ENCODE results near the gene SEPTIN2. TPM values are rescaled to one million over a fixed set of nuclear protein-coding genes. Genes with fewer than 3 reads are reported as not detected.
"Not testable (repeated sequence)": the region's sequence is repeated elsewhere in the genome, so short reads cannot be mapped to it uniquely, and the experiment has no call there.

Gene SEPTIN2
- total RNA-seq, 1 experiment from 2014 or later, result 259 TPM

GRCh38 chr2:241379481-241380480 lies 64.1 kb downstream of the SEPTIN2 start:
- no peak for DNase-seq (ENCODE audit: low read depth)

- no peak for DNase-seq (ENCODE audit: low read depth)
Measured at GRCh38 chr2:241381872-241382271, 66.1 kb downstream of the SEPTIN2 start.

GRCh38 chr2:241385450-241385849 lies 69.7 kb downstream of the SEPTIN2 start:
- DNase-seq (ENCODE audit: low read depth), result not testable (repeated sequence)

- no peak for DNase-seq (ENCODE audit: low read depth)
Measured at GRCh38 chr2:241386519-241386918, 70.8 kb downstream of the SEPTIN2 start.

GRCh38 chr2:241389697-241390096 lies 74.0 kb downstream of the SEPTIN2 start:
- no peak for DNase-seq (ENCODE audit: low read depth)

- DNase-seq (ENCODE audit: low read depth), result no peak
Measured at GRCh38 chr2:241390301-241391206, 74.8 kb downstream of the SEPTIN2 start.

- DNase-seq (ENCODE audit: low read depth), result peak; percentile 20
Measured at GRCh38 chr2:241391892-241392665, 76.4 kb downstream of the SEPTIN2 start.

GRCh38 chr2:241392753-241393152 lies 77.0 kb downstream of the SEPTIN2 start:
- not testable (repeated sequence) for DNase-seq (ENCODE audit: low read depth)

- DNase-seq (ENCODE audit: low read depth), result no peak
Measured at GRCh38 chr2:241393524-241394196, 77.9 kb downstream of the SEPTIN2 start.

GRCh38 chr2:241396809-241397208 lies 81.1 kb downstream of the SEPTIN2 start:
- not testable (repeated sequence) for DNase-seq (ENCODE audit: low read depth)

- no peak for DNase-seq (ENCODE audit: low read depth)
Measured at GRCh38 chr2:241399941-241400922, 84.5 kb downstream of the SEPTIN2 start.

Other genes with a start within 250 kb of the SEPTIN2 start
- 39.2 and 43.0 TPM in 2 replicates for gene MTERF4, start 213.6 kb upstream of the SEPTIN2 start, total RNA-seq (2014; rRNA removed; shearing (Covaris generic))
- 6.7 and 7.2 TPM in 2 replicates for gene PASK, start 166.5 kb upstream of the SEPTIN2 start, total RNA-seq (2014; rRNA removed; shearing (Covaris generic))
- 81.7 and 87.6 TPM in 2 replicates for gene PPP1R7, start 165.5 kb upstream of the SEPTIN2 start, total RNA-seq (2014; rRNA removed; shearing (Covaris generic))
- 0.53 and 2.4 TPM in 2 replicates for gene ANO7, start 127.2 kb upstream of the SEPTIN2 start, total RNA-seq (2014; rRNA removed; shearing (Covaris generic))
- 424 and 497 TPM in 2 replicates for gene HDLBP, start 253 bp upstream of the SEPTIN2 start, total RNA-seq (2014; rRNA removed; shearing (Covaris generic))
- 29.7 and 33.8 TPM in 2 replicates for gene FARP2, start 40.4 kb downstream of the SEPTIN2 start, total RNA-seq (2014; rRNA removed; shearing (Covaris generic))
- gene STK25, start 192.7 kb downstream of the SEPTIN2 start, total RNA-seq (2014; rRNA removed; shearing (Covaris generic)), result 177 and 197 TPM in 2 replicates
- 21.6 and 22.8 TPM in 2 replicates for gene BOK, start 242.8 kb downstream of the SEPTIN2 start, total RNA-seq (2014; rRNA removed; shearing (Covaris generic))